Brain microvascular endothelial cell (primary cell): ENCODE results near the gene SLC17A3.

Experiments used
- DNase-seq: peaks from one replicate; pipeline ENCODE4 v3.0.0-alpha.2; 2020
- H3K27ac ChIP-seq: fragments of 250-450 bp; sonication (Bioruptor Pico); 2 replicates; pipeline ENCODE4 v1.5.1; 2020; ENCODE audit warnings: mild to moderate bottlenecking, moderate library complexity
- H3K27me3 ChIP-seq: fragments of 250-450 bp; sonication (Bioruptor Pico); replicated peaks from 2 replicates; pipeline ENCODE4 v1.5.1; 2020; ENCODE audit warnings: mild to moderate bottlenecking
- H3K36me3 ChIP-seq: fragments of 250-450 bp; sonication (Bioruptor Pico); replicated peaks from 2 replicates; pipeline ENCODE4 v1.5.1; 2020; ENCODE audit warnings: mild to moderate bottlenecking
- H3K4me3 ChIP-seq: 2 replicates; pipeline ENCODE4 v1.5.1; 2011; ENCODE audit warnings: low read depth, mild to moderate bottlenecking, control low read depth, low read length, moderate library complexity
- in situ Hi-C: cut with HindIII; loops from 2 replicates; pipeline ENCODE4 v1.10.0; 2017; ENCODE audit warnings: low sequenced_read_pairs, low pct_ligation_motif_present
- TF ChIP-seq, protein P1 (sequence below): IDR thresholded peaks from 2 replicates; pipeline ENCODE4 v1.5.1; 2011; ENCODE audit warnings: low read depth, mild to moderate bottlenecking, moderate library complexity, low read length, control low read depth, inconsistent platforms; ENCODE audit errors: missing control alignments

Gene SLC17A3

DNA sequence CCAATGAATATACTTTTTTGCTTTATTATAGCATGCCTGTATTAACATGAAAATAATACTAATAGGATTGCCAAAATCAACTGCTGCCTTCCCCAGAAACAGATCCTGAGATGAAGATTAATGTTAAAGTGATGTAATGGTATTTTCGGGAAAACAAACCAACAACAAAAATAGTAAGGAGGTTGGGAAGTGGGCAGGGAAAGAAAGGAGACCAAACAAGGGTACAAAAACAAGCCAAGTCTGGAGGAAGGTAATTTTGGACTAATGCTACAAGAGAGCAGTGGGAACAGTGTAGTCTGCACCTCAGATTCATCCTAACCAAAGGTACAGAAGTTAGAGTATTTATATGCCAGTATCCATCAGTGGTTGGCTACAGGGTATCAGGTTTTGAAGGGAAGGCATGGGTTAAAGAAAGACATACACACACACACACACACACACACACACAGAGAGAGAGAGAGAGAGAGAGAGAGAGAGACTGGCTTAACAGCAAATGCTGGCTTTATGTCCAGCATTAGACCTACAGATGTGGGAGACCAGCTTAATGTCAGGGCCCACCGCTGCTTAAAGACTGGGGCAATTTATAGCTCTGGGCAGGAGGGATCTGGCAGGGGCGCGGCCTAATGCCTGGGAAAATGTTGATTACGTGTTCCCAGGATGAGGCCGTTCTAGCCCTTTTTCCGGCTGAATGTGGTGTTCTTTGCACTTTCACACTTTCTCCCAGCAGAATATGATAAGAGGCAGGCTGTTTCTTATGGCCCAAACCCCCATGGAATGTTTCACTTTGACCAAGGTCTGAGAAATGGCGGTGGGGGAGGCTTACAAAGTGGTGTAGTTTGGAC, 38.4 kb downstream of the SLC17A3 start:
- Histone ChIP-seq H3K27me3 (no peaks in the 10 kb centered on the region), H3K4me3 (no peak overlapping the region), H3K27ac (no peak overlapping the region), H3K36me3 (no peaks in the 10 kb centered on the region)
- in situ Hi-C loops: no loop called here
- peak; percentile 4 for DNase-seq
- TF ChIP-seq, protein P1, sequence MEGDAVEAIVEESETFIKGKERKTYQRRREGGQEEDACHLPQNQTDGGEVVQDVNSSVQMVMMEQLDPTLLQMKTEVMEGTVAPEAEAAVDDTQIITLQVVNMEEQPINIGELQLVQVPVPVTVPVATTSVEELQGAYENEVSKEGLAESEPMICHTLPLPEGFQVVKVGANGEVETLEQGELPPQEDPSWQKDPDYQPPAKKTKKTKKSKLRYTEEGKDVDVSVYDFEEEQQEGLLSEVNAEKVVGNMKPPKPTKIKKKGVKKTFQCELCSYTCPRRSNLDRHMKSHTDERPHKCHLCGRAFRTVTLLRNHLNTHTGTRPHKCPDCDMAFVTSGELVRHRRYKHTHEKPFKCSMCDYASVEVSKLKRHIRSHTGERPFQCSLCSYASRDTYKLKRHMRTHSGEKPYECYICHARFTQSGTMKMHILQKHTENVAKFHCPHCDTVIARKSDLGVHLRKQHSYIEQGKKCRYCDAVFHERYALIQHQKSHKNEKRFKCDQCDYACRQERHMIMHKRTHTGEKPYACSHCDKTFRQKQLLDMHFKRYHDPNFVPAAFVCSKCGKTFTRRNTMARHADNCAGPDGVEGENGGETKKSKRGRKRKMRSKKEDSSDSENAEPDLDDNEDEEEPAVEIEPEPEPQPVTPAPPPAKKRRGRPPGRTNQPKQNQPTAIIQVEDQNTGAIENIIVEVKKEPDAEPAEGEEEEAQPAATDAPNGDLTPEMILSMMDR: no peak

DNA sequence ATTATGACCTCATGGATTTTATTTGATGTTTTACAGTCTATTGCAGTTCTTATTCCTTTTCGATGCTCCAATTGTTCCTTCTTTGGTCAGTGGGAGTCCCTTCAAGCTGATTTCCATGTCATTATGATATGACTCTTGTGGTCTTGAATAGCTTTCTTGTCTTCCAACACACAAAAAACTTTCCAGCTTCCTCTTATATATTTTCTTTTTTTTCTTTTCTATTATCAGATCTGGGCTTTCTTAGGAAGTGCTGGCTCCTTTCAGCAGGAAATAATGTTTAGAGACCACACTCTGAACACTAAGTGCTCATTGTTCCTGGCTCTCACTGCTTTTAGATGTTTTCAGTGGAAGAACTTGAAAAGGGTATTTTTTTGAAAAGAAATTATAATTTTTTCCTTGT, 39.1 kb downstream of the SLC17A3 start:
- no peak overlapping the region for H3K27ac ChIP-seq
- no peak for DNase-seq
- no peaks in the 10 kb centered on the region for H3K27me3 ChIP-seq
- TF ChIP-seq, protein P1: no peak
- no peak overlapping the region for H3K4me3 ChIP-seq
- no peaks in the 10 kb centered on the region for H3K36me3 ChIP-seq
- in situ Hi-C loops: no loop called here

DNA sequence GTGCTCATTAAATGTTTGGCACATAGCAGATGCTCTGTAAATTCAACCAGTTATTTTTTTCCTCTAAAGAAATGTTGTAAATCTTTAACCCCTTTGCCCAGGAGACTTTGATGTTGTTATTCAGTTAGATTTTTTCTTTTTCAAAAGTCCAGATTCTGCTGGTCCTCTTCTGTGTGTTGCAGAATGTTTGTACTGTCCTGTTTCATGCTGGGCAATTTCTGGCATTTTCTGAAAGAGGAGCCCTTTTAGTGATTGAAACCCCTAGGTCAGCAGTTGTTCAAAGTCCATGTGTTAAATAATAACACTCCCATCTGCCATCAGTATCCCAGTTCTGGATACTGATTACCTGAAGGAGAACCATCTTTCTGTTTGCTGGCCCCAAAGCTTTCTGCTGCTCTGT, 40.9 kb downstream of the SLC17A3 start:
- in situ Hi-C loops: no loop called here
- no peaks in the 10 kb centered on the region for H3K36me3 ChIP-seq
- TF ChIP-seq, protein P1: no peak
- no peak overlapping the region for H3K4me3 ChIP-seq
- no peaks in the 10 kb centered on the region for H3K27me3 ChIP-seq
- no peak overlapping the region for H3K27ac ChIP-seq
- no peak for DNase-seq

DNA sequence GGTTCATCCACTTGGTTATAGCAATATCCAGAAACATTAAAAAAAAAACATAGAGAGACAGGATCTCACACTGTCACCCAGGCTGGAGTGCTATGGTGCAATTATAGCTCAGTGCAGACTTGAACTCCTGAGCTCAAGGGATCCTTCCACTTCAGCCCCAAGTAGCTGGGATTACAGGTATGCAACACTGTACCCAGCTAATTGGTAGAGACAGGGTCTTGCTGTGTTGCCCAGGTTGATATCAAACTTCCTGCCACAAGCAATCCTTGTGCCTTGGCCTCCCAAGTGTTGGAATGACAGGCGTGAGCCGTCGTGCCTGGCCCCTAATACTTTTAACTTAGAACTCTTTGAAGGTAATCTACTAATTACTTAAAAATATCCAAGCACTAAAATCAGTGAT, 41.4 kb downstream of the SLC17A3 start:
- no peak for DNase-seq
- TF ChIP-seq, protein P1: no peak

DNA sequence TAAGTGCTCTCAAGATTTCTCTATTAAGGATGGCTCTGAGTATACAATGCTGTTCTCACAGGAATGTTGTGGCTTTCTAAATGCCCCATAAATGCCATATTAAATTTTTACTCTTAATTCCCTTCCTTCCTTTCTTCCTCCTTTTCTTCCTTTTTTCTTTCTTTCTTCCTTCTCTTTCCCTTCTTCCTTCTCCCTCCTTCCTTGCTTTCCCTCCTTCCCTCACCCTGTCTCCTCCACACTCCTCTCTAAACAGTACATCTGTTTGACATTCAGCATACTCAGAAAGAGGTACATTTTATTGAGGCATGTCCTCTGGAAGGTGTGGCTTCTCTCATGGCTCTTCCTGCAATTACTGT, 41.8 kb downstream of the SLC17A3 start:
- TF ChIP-seq, protein P1: no peak
- in situ Hi-C loops: no loop called here
- Histone ChIP-seq H3K27me3 (no peaks in the 10 kb centered on the region), H3K36me3 (no peaks in the 10 kb centered on the region), H3K4me3 (no peak overlapping the region), H3K27ac (no peak overlapping the region)
- no peak for DNase-seq

More for the DNA sequence above, 41.4 kb downstream of the SLC17A3 start:
- no peak overlapping the region for H3K4me3 ChIP-seq
- in situ Hi-C loops: no loop called here
- H3K27ac ChIP-seq: no peak overlapping the region
- no peaks in the 10 kb centered on the region for H3K36me3 ChIP-seq
- no peaks in the 10 kb centered on the region for H3K27me3 ChIP-seq
